IPS DF 4.7 (cell line): ENCODE measurements around the gene KRTAP4-11.
"Not testable (repeated sequence)": the region's sequence is repeated elsewhere in the genome, so short reads cannot be mapped to it uniquely, and the experiment has no call there.

Source experiments
- DNase-seq: peaks from one replicate; pipeline ENCODE4 v3.0.0-alpha.2; 2013; ENCODE audit warnings: low spot score; ENCODE audit errors: extremely low read depth

The KRTAP4-11 gene

DNA sequence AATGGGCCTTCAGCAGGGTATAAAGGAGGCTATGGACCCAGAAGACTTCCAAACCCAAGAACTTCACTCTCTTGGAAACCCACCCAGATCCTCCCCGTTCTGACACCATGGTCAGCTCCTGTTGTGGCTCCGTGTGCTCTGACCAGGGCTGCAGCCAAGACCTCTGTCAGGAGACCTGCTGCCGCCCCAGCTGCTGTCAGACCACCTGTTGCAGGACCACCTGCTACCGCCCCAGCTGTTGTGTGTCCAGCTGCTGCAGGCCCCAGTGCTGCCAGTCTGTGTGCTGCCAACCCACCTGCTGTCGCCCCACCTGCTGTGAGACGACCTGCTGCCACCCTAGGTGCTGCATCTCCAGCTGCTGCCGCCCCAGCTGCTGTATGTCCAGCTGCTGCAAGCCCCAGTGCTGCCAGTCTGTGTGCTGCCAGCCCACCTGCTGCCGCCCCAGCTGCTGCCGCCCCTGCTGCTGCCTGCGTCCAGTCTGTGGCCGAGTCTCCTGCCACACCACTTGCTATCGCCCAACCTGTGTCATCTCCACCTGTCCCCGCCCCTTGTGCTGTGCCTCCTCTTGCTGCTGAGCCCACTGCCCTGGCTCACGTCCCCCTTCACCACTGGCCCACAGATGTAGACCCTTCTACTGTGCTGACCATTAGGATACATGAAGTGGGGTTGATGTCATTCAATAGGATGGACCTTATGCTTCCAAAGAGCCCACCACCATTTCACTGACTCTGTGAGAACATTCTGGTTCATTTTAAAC is 33.9 kb downstream of the KRTAP4-11 start, which contains the start of gene KRTAP4-7:
Gene KRTAP4-7 (plus strand): TSS at position 51 of the 757 bp plus-strand sequence. CDS start 57 bp downstream, at position 108.
- DNase-seq: not testable (repeated sequence)

- DNase-seq: not testable (repeated sequence)
Observed at GRCh38 chr17:41083427-41083826, 34.7 kb downstream of the KRTAP4-11 start.

GRCh38 chr17:41082626-41083025 is 35.5 kb downstream of the KRTAP4-11 start:
- no peak for DNase-seq

DNA sequence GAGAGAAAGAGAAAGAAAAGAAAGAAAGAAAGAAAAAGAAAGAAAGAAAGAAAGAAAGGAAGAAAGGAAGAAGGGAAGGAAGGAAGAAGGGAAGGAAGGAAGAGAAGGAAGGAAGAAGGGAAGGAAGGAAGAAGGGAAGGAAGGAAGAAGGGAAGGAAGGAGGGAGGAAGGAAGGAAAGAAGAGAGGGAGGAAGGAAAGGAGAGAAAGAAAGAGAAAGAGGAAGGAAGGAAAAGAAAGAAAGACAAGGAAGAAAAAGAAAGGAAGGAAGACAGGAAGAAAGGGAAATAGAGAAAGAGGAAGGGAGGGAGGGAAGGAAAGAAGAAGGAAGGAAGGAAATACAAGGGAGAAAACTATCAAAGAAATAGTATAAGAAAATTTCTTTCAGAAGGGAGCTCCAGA is 41.4 kb downstream of the KRTAP4-11 start:
- no peak for DNase-seq

- no peak for DNase-seq
Observed at GRCh38 chr17:41073676-41074075, 44.5 kb downstream of the KRTAP4-11 start.

GRCh38 chr17:41071606-41072360 is 46.4 kb downstream of the KRTAP4-11 start:
- DNase-seq: no peak

GRCh38 chr17:41069031-41069430 is 49.1 kb downstream of the KRTAP4-11 start:
- no peak for DNase-seq

- DNase-seq: no peak
Observed at GRCh38 chr17:41067281-41067680, 50.9 kb downstream of the KRTAP4-11 start.
